Peyer's patch (tissue), 4 donors: ENCODE data around the gene EPHA7.

Experiments used
- CTCF ChIP-seq, 6 experiments: fragments of 450-650 bp in 4 of 6; fragments of 200-600 bp in 2 of 6; sonication (generic) in 1 of 6; IDR thresholded peaks; one replicate each; pipeline ENCODE4 v1.5.1; 2017 to 2019; ENCODE audit warnings: antibody characterized with exemption in 6 of 6, mild to moderate bottlenecking in 3 of 6, moderate library complexity in 1 of 6
- POLR2A ChIP-seq, 2 donors: fragments of 450-650 bp; IDR thresholded peaks; one replicate each; pipeline ENCODE4 v1.5.1; 2017; ENCODE audit warnings: antibody characterized with exemption in 2 of 2, mild to moderate bottlenecking in 2 of 2, moderate library complexity in 2 of 2

GRCh38 chr6:93417421-93418013 lies 1.8 kb downstream of the EPHA7 start:
- TF ChIP-seq POLR2A (IDR thresholded peaks at IDR 0.05) (no peak), CTCF (IDR thresholded peaks at IDR 0.05) (no peak)
